ENCODE results near the gene ARRB2. TPM values are rescaled to one million over a fixed set of nuclear protein-coding genes. Genes with fewer than 3 reads are reported as not detected.

ARRB2 gene
- total and polyA plus RNA-seq, 2 of the 8 experiments (the other 6 are each of a cell fraction or from before 2014, with no cell fraction given), result 72.4 to 101 TPM

- no peaks in the 10 kb centered on the region for H3K27me3 ChIP-seq (replicated peaks in 1 of 4; ENCODE audit: control insufficient read depth in 3 of 4, extremely low read depth in 1 of 4, insufficient read depth in 3 of 4, low read length in 3 of 4)
- POLR2A ChIA-PET (ENCODE audit: partially characterized antibody), result interaction anchor here (0.6 kb wide), 1 partner anchor 21 kb away, joined by 3 read pairs; no protein-coding TSS in a partner anchor
- no peaks in the 10 kb centered on the region; the same call in 1 of the 2 replicates for H3K79me1 ChIP-seq (ENCODE audit: low read depth, low read length)
- no peak overlapping the region for H3K4me2 ChIP-seq (ENCODE audit: insufficient read depth in 1 of 2, low read depth in 2 of 2, low read length in 2 of 2)
- no peaks in the 10 kb centered on the region for H3K79me2 ChIP-seq (ENCODE audit: control insufficient read depth in 1 of 2, insufficient read depth in 2 of 2, low read length in 2 of 2)
- no peaks in the 10 kb centered on the region for H3K23me2 ChIP-seq (ENCODE audit: low read depth, low read length)
- no peak overlapping the region for H3K23ac ChIP-seq (ENCODE audit: insufficient read length)
- no peak overlapping the region for H4K5ac ChIP-seq (ENCODE audit: insufficient read length, low read depth, low read length)
- no peak overlapping the region for H2BK120ac ChIP-seq (replicated peaks; ENCODE audit: low read depth, low read length)
- no peak overlapping the region for H2BK12ac ChIP-seq (ENCODE audit: low read depth, low read length)
- H2AFZ ChIP-seq (ENCODE audit: low read length), result no peak overlapping the region
- no peak overlapping the region for H2AK5ac ChIP-seq (ENCODE audit: low read depth, low read length)
- TF ChIP-seq SAP30 (IDR thresholded peaks at IDR 0.05; ENCODE audit: insufficient read depth, insufficient replicate concordance, low read length), result no peak
- TF ChIP-seq SP1 (IDR thresholded peaks at IDR 0.05; ENCODE audit: low read depth, low read length), result no peak
- no peak for TF ChIP-seq FOSL1 (IDR thresholded peaks at IDR 0.05; ENCODE audit: insufficient read depth, low read depth, low read length)
- TF ChIP-seq RFX5 (IDR thresholded peaks at IDR 0.05; ENCODE audit: borderline replicate concordance, low read depth, low read length), result no peak
- TF ChIP-seq GABPA (IDR thresholded peaks at IDR 0.05; ENCODE audit: borderline replicate concordance, insufficient read depth, low read length), result no peak
- no peak for TF ChIP-seq CREB1 (IDR thresholded peaks at IDR 0.05)
- TF ChIP-seq POLR2AphosphoS5 (IDR thresholded peaks at IDR 0.05; ENCODE audit: low read depth, low read length), result no peak
- no peak for TF ChIP-seq SIRT6 (IDR thresholded peaks at IDR 0.05; ENCODE audit: low read length)
- no peak for TF ChIP-seq TAF7 (optimal IDR thresholded peaks at IDR 0.05; ENCODE audit: borderline replicate concordance, low read depth, low read length)
- TF ChIP-seq TCF12 (IDR thresholded peaks at IDR 0.05; ENCODE audit: low read depth, low read length), result no peak
- H3K4ac ChIP-seq (replicated peaks; ENCODE audit: insufficient read length, low read depth, low read length), result no peak overlapping the region
- no peak overlapping the region for H3K14ac ChIP-seq (ENCODE audit: insufficient read length)
- H3K36me3 ChIP-seq (ENCODE audit: control insufficient read depth in 2 of 4, insufficient read depth in 4 of 4, low read length in 3 of 4), result no peaks in the 10 kb centered on the region
- H3K4me3 ChIP-seq (ENCODE audit: extremely low read depth in 1 of 4, insufficient read depth in 2 of 4, low read depth in 3 of 4, low read length in 4 of 4), result no peak overlapping the region
- FAIRE-seq (no peak), DNase-seq (ENCODE audit: low read depth in 1 of 2, low spot score in 2 of 2) (no peak)
- CTCF ChIA-PET (ENCODE audit: partially characterized antibody), result no interaction called here
- H2BK15ac ChIP-seq (ENCODE audit: low read length), result no peak overlapping the region
- H3K9ac ChIP-seq (replicated peaks in 1 of 4; ENCODE audit: extremely low read depth in 1 of 4, low read depth in 3 of 4, low read length in 3 of 4), result no peak overlapping the region
- H3K18ac ChIP-seq (ENCODE audit: extremely low read depth, low read length), result no peak overlapping the region
- WGBS, 2 experiments (ENCODE audit: extremely low coverage in 1 of 2, insufficient coverage in 1 of 2, insufficient read length in 1 of 2, insufficient replicate concordance in 2 of 2, low coverage in 1 of 2, low lambda C conversion rate in 2 of 2, missing lambda C conversion rate in 1 of 2), result 88% methylated on average over 3 of the region's 3 CpGs; no CpG with 5 or more reads in 1 of the 2 experiments
- H2BK5ac ChIP-seq (ENCODE audit: low read depth, low read length), result no peak overlapping the region
- no peaks in the 10 kb centered on the region for H3K4me1 ChIP-seq (replicated peaks in 1 of 4; ENCODE audit: control insufficient read depth in 3 of 4, insufficient read depth in 4 of 4, low read length in 3 of 4)
- H3K27ac ChIP-seq (ENCODE audit: low read depth, low read length), result no peak overlapping the region
- no peak overlapping the region for H2BK20ac ChIP-seq (ENCODE audit: low read length)
- no peaks in the 10 kb centered on the region for H4K20me1 ChIP-seq (replicated peaks in 1 of 2; ENCODE audit: control insufficient read depth in 1 of 2, insufficient read depth in 2 of 2, low read length in 2 of 2)
- no peak overlapping the region for H3K56ac ChIP-seq (replicated peaks; ENCODE audit: insufficient read length, low read depth, low read length)
- H4K91ac ChIP-seq (replicated peaks; ENCODE audit: insufficient read length, low read length), result no peak overlapping the region
- no peak overlapping the region for H4K8ac ChIP-seq (ENCODE audit: extremely low read depth, insufficient read depth, low read length)
- no peaks in the 10 kb centered on the region for H3K9me3 ChIP-seq (ENCODE audit: insufficient read depth in 2 of 2, low read depth in 1 of 2, low read length in 1 of 2)
Observed at GRCh38 chr17:4766201-4766600, 55.8 kb downstream of the ARRB2 start.

Measured in H1 (cell line).